GM23338 (cell line): ENCODE measurements around the gene CFHR1. TPM values are rescaled to one million over a fixed set of nuclear protein-coding genes. Genes with fewer than 3 reads are reported as not detected.

ENCODE experiments used
- ATAC-seq: fragments of 200-7000 bp; cut with Tn5 transposase; 3 replicates; pipeline ENCODE4 v1.9.1; 2020
- DNase-seq: peaks from one replicate; pipeline ENCODE4 v3.0.0-alpha.2; 2015; ENCODE audit warnings: low spot score
- H2AFZ ChIP-seq: fragments of 200-600 bp; sonication (generic); 2 replicates; pipeline ENCODE4 v1.8.0; 2016; ENCODE audit warnings: antibody characterized with exemption, mild to moderate bottlenecking, moderate library complexity
- H3F3A ChIP-seq: fragments of 200-600 bp; sonication (generic); replicated peaks from 2 replicates; pipeline ENCODE4 v1.8.0; 2017; ENCODE audit warnings: antibody characterized with exemption, mixed run types, low read depth
- H3K27ac ChIP-seq: fragments of 200-600 bp; sonication (generic); 2 replicates; pipeline ENCODE4 v1.6.1; 2016; ENCODE audit warnings: low read depth
- H3K27me3 ChIP-seq: fragments of 200-600 bp; sonication (generic); 2 replicates; pipeline ENCODE4 v1.8.0; 2016; ENCODE audit warnings: mild to moderate bottlenecking, mixed run types, moderate library complexity; ENCODE audit not compliant: insufficient read depth
- H3K36me3 ChIP-seq: fragments of 200-600 bp; sonication (generic); 2 replicates; pipeline ENCODE4 v1.8.0; 2016; ENCODE audit warnings: mild to moderate bottlenecking; ENCODE audit not compliant: insufficient read depth
- H3K4me1 ChIP-seq: fragments of 200-600 bp; sonication (generic); 2 replicates; pipeline ENCODE4 v1.8.0; 2016; ENCODE audit warnings: mild to moderate bottlenecking, moderate library complexity; ENCODE audit not compliant: insufficient read depth
- H3K4me2 ChIP-seq: fragments of 200-600 bp; sonication (generic); 2 replicates; pipeline ENCODE4 v1.7.1; 2017; ENCODE audit warnings: mixed run types
- H3K4me3 ChIP-seq: fragments of 200-600 bp; sonication (generic); 2 replicates; pipeline ENCODE4 v1.6.1; 2016; ENCODE audit warnings: mixed run types
- H3K79me2 ChIP-seq: fragments of 200-600 bp; sonication (generic); replicated peaks from 2 replicates; pipeline ENCODE4 v1.8.0; 2017; ENCODE audit warnings: mild to moderate bottlenecking; ENCODE audit not compliant: insufficient read depth
- H3K9me2 ChIP-seq: fragments of 200-600 bp; sonication (generic); 2 replicates; pipeline ENCODE4 v1.8.0; 2017; ENCODE audit not compliant: insufficient read depth
- H4K20me1 ChIP-seq: fragments of 200-600 bp; sonication (generic); replicated peaks from 2 replicates; pipeline ENCODE4 v1.8.0; 2017; ENCODE audit warnings: mild to moderate bottlenecking; ENCODE audit not compliant: insufficient read depth
- H3K27ac Mint-ChIP-seq: 2 replicates; pipeline ENCODE4 v1.8.0; 2020; ENCODE audit warnings: inconsistent platforms, mild to moderate bottlenecking, moderate library complexity, mixed read lengths
- H3K27me3 Mint-ChIP-seq: 3 replicates; pipeline ENCODE4 v1.8.0; 2022; ENCODE audit warnings: low read depth, mild to moderate bottlenecking, moderate library complexity, mixed read lengths, inconsistent platforms; ENCODE audit not compliant: insufficient read depth, poor library complexity
- H3K36me3 Mint-ChIP-seq: 3 replicates; pipeline ENCODE4 v1.8.0; 2021; ENCODE audit warnings: low read depth, mild to moderate bottlenecking, inconsistent platforms, moderate library complexity, mixed read lengths
- H3K4me1 Mint-ChIP-seq: 3 replicates; pipeline ENCODE4 v1.8.0; 2020; ENCODE audit warnings: mild to moderate bottlenecking, inconsistent platforms, mixed read lengths
- H3K4me3 Mint-ChIP-seq: 3 replicates; pipeline ENCODE4 v1.8.0; 2021; ENCODE audit warnings: moderate library complexity, mild to moderate bottlenecking, inconsistent platforms, mixed read lengths
- H3K9me3 Mint-ChIP-seq: 3 replicates; pipeline ENCODE4 v1.8.0; 2020; ENCODE audit warnings: moderate library complexity, mild to moderate bottlenecking, inconsistent platforms, mixed read lengths
- CREB1 ChIP-seq: fragments of 250-450 bp; sonication (Bioruptor Pico); IDR thresholded peaks from 2 replicates; pipeline ENCODE4 v1.5.0; 2020; ENCODE audit warnings: low read depth, mild to moderate bottlenecking, moderate library complexity
- EZH2 ChIP-seq: fragments of 200-600 bp; sonication (generic); IDR thresholded peaks from one replicate; pipeline ENCODE4 v1.8.0; 2017; ENCODE audit warnings: antibody characterized with exemption, mild to moderate bottlenecking, low read depth; ENCODE audit not compliant: unreplicated experiment
- EZH2phosphoT487 ChIP-seq: fragments of 200-600 bp; sonication (generic); IDR thresholded peaks from one replicate; pipeline ENCODE4 v1.8.1; 2018; ENCODE audit warnings: antibody characterized with exemption; ENCODE audit not compliant: unreplicated experiment
- JUNB ChIP-seq: IDR thresholded peaks from one replicate; pipeline ENCODE4 v1.6.1; 2016; ENCODE audit warnings: antibody characterized with exemption; ENCODE audit not compliant: unreplicated experiment
- NANOG ChIP-seq: IDR thresholded peaks from 2 replicates; pipeline ENCODE4 v1.6.1; 2016; ENCODE audit warnings: antibody characterized with exemption, borderline replicate concordance
- POLR2AphosphoS5 ChIP-seq: IDR thresholded peaks from 2 replicates; pipeline ENCODE4 v1.6.1; 2016; ENCODE audit warnings: antibody characterized with exemption, low read depth
- STAT1 ChIP-seq: IDR thresholded peaks from one replicate; pipeline ENCODE4 v1.6.1; 2016; ENCODE audit warnings: antibody characterized with exemption; ENCODE audit not compliant: unreplicated experiment
- ZNF114 ChIP-seq: fragments of 250-450 bp; sonication (Bioruptor Pico); IDR thresholded peaks from 2 replicates; pipeline ENCODE4 v1.5.0; 2020; ENCODE audit warnings: mild to moderate bottlenecking, moderate library complexity
- ZNF331 ChIP-seq: fragments of 250-450 bp; sonication (Bioruptor Pico); IDR thresholded peaks from 2 replicates; pipeline ENCODE4 v1.5.0; 2020; ENCODE audit warnings: low read depth, mild to moderate bottlenecking, moderate library complexity
- polyA plus RNA-seq: library from polyadenylated mRNA; unstranded; fragments of >200 nt; fragmentation: Nextera tagmentation; extraction: Ambion mirVana; gene quantifications from 2 replicates; pipeline ENCODE4 v1.2.1, GENCODE V29; 2016
- total RNA-seq: library from RNA; depleted of rRNA; stranded (reverse); fragments of >200 nt; shearing (Covaris generic); gene quantifications from 2 replicates; pipeline ENCODE4 v1.2.3, GENCODE V29; 2014
- TF ChIP-seq, protein P1 (sequence below): IDR thresholded peaks from one replicate; pipeline ENCODE4 v1.6.1; 2018; ENCODE audit warnings: antibody characterized with exemption; ENCODE audit not compliant: unreplicated experiment
- TF ChIP-seq, protein P2 (sequence below): IDR thresholded peaks from 2 replicates; pipeline ENCODE4 v1.6.1; 2016; ENCODE audit warnings: antibody characterized with exemption
- TF ChIP-seq, protein P3 (sequence below), 2 experiments: fragments of 200-600 bp in 1 of 2; sonication (generic) in 1 of 2; conservative IDR thresholded peaks; 2 replicates each; pipeline versions ENCODE4 v1.5.1 to v1.6.1; 2016 to 2017; ENCODE audit warnings: antibody characterized with exemption in 2 of 2, low read depth in 2 of 2, mild to moderate bottlenecking in 2 of 2, moderate library complexity in 1 of 2

The CFHR1 gene
- total and polyA plus RNA-seq, 2 experiments from 2014 or later, result not detected

DNA sequence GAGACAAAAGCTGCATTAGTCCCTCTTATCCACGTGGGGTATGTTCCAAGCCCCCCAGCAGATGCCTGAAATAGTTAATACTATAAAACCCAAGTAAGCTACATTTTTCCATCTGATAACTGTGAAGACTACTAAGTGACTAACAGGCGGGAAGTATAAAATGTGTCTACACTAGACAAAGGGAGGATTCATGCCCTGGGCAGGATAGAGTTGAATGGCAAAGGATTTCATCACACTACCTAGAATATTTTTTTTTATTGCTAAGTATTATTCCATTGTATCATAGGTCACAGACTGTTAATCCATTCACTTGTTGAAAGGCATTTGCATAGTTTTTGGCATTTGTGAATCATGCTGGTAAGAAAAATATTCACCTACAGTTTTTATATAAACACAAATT is 41.9 kb downstream of the CFHR1 start:
- DNase-seq, result no peak
- no peak overlapping the region for H3K27ac ChIP-seq
- no peaks in the 10 kb centered on the region for H3K4me1 ChIP-seq
- H3K36me3 ChIP-seq, result no peaks in the 10 kb centered on the region
- Mint-ChIP-seq H3K9me3 (no peaks in the 10 kb centered on the region), H3K27me3 (no peaks in the 10 kb centered on the region), H3K27ac (no peak overlapping the region), H3K4me3 (no peak overlapping the region), H3K4me1 (no peaks in the 10 kb centered on the region), H3K36me3 (no peaks in the 10 kb centered on the region)
- no peak overlapping the region for H2AFZ ChIP-seq
- no peaks in the 10 kb centered on the region for H3K9me2 ChIP-seq
- H3K79me2 ChIP-seq, result no peaks in the 10 kb centered on the region
- no peaks in the 10 kb centered on the region for H3F3A ChIP-seq
- no peak for ATAC-seq
- no peaks in the 10 kb centered on the region for H4K20me1 ChIP-seq
- no peak overlapping the region for H3K4me3 ChIP-seq
- H3K4me2 ChIP-seq, result no peak overlapping the region
- no peaks in the 10 kb centered on the region for H3K27me3 ChIP-seq
- no peak for TF ChIP-seq POLR2AphosphoS5
- TF ChIP-seq JUNB, result no peak
- TF ChIP-seq NANOG, result no peak
- no peak for TF ChIP-seq EZH2phosphoT487
- TF ChIP-seq CREB1, result no peak
- TF ChIP-seq EZH2, result no peak
- TF ChIP-seq, protein P1, sequence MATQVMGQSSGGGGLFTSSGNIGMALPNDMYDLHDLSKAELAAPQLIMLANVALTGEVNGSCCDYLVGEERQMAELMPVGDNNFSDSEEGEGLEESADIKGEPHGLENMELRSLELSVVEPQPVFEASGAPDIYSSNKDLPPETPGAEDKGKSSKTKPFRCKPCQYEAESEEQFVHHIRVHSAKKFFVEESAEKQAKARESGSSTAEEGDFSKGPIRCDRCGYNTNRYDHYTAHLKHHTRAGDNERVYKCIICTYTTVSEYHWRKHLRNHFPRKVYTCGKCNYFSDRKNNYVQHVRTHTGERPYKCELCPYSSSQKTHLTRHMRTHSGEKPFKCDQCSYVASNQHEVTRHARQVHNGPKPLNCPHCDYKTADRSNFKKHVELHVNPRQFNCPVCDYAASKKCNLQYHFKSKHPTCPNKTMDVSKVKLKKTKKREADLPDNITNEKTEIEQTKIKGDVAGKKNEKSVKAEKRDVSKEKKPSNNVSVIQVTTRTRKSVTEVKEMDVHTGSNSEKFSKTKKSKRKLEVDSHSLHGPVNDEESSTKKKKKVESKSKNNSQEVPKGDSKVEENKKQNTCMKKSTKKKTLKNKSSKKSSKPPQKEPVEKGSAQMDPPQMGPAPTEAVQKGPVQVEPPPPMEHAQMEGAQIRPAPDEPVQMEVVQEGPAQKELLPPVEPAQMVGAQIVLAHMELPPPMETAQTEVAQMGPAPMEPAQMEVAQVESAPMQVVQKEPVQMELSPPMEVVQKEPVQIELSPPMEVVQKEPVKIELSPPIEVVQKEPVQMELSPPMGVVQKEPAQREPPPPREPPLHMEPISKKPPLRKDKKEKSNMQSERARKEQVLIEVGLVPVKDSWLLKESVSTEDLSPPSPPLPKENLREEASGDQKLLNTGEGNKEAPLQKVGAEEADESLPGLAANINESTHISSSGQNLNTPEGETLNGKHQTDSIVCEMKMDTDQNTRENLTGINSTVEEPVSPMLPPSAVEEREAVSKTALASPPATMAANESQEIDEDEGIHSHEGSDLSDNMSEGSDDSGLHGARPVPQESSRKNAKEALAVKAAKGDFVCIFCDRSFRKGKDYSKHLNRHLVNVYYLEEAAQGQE, result no peak
- TF ChIP-seq, protein P2, sequence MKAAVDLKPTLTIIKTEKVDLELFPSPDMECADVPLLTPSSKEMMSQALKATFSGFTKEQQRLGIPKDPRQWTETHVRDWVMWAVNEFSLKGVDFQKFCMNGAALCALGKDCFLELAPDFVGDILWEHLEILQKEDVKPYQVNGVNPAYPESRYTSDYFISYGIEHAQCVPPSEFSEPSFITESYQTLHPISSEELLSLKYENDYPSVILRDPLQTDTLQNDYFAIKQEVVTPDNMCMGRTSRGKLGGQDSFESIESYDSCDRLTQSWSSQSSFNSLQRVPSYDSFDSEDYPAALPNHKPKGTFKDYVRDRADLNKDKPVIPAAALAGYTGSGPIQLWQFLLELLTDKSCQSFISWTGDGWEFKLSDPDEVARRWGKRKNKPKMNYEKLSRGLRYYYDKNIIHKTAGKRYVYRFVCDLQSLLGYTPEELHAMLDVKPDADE, result no peak
- TF ChIP-seq, protein P3, sequence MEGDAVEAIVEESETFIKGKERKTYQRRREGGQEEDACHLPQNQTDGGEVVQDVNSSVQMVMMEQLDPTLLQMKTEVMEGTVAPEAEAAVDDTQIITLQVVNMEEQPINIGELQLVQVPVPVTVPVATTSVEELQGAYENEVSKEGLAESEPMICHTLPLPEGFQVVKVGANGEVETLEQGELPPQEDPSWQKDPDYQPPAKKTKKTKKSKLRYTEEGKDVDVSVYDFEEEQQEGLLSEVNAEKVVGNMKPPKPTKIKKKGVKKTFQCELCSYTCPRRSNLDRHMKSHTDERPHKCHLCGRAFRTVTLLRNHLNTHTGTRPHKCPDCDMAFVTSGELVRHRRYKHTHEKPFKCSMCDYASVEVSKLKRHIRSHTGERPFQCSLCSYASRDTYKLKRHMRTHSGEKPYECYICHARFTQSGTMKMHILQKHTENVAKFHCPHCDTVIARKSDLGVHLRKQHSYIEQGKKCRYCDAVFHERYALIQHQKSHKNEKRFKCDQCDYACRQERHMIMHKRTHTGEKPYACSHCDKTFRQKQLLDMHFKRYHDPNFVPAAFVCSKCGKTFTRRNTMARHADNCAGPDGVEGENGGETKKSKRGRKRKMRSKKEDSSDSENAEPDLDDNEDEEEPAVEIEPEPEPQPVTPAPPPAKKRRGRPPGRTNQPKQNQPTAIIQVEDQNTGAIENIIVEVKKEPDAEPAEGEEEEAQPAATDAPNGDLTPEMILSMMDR (conservative IDR thresholded peaks at IDR 0.05; ENCODE audit: low read depth in 2 of 2), result no peak
- no peak for TF ChIP-seq ZNF331 (CRISPR knock-in tag)
- no peak for TF ChIP-seq ZNF114 (CRISPR knock-in tag)
- no peak for TF ChIP-seq STAT1
